Hematopoietic multipotent progenitor cell treated with erythropoietin and hydrocortisone succinate and interleukin-3 and kit ligand, for 4 days (in vitro differentiated cells): ENCODE results near the gene E2F4.

Source experiments
- DNase-seq: peaks from one replicate; pipeline ENCODE4 v3.0.0-alpha.2; 2015

The E2F4 gene

DNA sequence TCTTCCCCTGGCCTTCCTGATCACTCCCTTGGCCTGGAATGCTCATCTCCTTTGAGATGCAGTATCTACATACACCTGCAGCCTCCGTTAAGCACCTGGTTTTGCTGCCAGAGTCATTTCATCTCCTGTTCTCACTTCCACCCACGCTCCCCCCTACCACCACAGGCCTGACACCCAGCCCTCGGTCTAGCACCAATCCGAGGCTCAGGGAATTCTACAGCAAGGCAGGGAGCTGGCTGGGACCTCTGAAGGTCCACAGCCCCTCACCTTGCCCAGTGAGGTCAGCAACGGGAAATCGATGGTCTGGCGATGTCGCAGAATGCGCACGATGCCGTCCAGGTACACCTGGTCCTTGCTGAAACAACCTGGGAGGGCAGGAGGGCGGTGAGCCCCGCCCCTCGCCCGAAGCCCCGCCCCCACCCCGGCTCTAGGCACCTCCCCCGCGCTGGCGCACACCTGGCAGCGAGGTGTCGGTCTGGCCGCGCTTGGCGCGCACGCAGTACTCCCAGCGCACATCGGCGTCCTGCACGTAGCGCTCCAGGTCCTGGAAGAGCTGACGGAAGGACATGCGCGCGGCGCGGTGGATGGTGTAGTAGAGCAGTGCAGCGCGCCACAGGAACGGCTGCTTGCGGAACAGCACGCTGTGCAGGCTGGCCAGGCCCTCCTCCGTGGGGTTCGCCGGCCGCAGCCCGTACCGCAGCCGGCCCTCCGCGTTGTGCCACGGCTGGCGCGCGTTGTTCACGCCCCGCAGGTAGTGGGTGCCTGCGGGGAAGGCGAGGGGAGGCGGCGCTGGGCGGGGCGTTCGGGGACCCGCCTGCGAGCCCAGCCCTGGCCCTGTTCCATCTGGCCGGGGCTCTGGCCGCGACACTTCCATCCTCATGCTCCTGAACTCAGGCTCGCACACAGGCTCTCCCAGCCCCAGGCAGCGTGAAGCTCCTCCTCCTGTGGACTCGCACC is 13.9 kb upstream of the E2F4 start:
- peak; percentile 76 for DNase-seq

DNA sequence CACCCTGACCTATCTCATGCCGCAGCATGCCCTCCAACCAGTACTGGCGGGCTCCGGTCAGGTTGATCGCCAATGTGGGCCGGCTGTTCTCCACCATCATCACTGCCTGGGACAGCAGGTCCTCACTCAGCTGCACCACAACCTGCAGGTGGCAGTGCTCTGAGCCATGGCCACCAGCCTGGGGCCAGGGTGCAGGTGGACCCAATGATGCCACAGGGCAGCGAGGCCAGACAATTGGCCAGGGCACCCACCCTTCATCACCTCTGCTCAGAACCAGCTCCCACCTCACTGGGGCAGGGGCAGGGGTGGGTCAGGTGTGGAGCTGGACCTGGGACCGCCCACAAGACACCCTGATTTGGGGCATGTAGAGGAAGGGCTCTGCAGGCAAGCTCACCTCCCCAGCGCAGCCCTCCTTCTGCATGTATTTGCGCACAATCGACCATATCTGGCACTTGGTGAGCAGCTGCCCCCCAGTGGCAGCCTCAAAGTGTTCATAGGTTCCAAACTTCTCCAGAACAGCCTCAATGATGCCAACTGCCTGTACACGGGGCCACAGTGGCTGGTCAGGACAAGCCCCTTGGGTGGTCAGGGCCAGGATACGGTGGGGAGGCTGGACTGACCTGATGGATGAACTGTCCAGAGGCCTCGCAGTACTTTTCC is 12.4 kb upstream of the E2F4 start:
- DNase-seq: peak; percentile 73

DNA sequence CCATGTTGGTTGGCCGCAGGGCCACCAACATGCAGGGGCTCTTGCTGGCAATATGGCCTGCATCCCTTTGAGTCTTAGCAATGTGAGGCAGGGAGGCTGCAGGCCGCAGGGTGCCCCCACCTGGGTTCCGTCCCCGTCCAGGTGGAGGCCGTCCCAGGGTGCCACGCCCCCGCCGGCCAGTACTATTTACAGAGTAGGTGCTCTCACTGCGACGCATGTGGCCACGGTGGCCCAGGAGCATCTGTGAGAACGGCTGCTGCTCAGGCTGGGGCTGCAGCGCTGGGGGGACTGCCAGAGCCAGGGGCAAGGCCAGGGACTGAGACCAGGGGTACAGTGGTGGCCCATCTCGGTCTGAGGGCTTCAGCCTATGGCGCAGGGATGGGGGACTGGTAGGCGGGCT is 11.8 kb upstream of the E2F4 start:
- DNase-seq: no peak

DNA sequence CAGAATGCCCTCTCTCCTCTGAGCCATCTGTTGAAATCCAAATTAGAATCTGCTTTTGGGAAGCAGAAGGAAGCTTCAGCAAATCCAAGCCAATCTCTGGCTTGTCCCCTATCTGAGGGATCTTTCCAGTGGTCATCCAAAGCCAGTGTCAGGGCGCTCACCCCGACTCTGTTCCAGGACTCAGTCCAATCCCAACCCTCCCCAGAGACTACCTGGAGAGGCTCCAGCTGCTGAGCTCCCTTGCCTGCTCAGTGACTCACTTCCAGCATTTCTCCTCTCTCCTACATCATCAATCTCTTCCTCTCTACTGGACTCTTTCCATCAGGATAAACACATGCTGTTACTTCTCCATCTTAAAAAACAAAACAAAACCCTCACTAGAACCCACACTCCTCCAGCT is 10.6 kb upstream of the E2F4 start:
- no peak for DNase-seq

DNA sequence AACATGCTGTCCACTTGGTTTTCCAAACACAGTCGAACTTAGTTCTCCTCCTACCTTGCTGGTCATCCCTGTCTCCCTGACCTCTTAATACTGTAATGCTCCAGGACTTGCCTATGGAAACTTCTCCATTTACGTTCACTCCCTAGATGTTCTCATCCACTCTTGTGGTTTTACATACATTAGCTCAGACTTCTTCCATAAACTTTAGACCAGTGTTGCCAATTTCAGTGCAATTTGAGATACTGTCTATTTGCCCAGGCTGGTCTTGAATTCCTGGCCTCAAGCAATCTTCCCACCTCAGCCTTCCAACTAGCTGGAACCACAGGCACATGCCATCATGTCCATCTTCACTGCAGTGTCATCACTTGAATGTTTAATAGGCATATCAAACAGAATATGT is 9.7 kb upstream of the E2F4 start:
- DNase-seq: no peak

DNA sequence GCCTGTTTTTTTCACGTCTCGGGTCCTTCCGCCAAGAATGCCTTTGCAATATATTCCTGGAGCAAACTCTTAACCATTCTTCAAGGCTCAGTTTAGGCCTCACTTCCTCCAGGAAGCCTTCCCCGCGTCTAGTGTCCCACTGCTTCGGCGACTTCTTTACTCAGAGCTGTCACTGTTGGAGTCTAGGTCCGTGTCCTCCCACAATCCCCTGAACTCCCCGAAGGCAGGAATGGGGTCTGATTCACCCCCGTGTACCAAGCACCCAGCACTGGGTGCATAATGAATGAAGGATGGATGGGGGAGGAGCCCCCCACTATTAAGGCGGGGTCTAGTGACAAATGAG is 8.7 kb upstream of the E2F4 start:
- DNase-seq: no peak

DNA sequence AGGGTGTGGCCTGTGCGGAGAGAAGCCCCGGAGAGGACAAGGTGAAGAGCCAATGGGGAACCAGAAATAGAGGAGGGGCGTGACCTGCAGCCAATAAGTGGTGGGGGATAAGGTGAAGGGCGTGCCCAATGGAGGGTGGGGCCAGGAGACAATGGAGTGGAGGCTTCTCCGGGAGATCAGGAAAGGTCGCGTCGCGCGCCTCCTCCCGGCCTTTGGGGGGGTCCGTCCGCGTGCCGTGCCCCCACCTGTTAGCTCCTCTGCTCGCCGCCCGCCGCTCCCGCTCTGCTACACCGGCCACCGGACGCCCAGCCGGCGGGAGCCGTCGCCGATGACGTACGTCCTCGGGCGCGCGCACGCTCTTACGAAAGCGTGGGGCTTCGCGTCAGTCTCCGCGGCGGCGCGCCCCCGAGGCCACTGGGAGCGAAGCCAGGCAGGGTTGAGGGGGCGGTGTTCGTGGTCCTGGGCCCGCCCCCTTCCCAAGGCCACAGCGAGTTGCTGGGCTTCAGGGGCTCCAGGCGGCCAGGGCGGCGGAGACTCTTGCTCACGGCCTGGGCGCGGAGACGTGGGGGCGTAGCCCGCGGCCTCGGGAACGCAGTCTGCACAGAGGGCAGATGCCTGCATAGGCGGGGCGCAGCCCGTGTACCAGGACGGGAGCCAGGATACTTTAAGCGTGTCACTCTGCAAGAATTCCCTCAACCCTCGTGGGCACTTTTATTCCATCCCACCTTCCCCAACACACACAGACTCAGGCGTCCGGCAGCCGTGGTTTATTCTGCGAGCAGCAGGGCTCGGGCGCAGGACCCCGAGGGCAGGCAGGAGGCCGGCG is 8.1 kb upstream of the E2F4 start, which contains the start of gene MATCAP1:
MATCAP1 (minus strand) TSS at position 337 of the 826 bp plus-strand sequence. CDS start 3,353 bp downstream, outside the sequence.
- DNase-seq: peak; percentile 99

DNA sequence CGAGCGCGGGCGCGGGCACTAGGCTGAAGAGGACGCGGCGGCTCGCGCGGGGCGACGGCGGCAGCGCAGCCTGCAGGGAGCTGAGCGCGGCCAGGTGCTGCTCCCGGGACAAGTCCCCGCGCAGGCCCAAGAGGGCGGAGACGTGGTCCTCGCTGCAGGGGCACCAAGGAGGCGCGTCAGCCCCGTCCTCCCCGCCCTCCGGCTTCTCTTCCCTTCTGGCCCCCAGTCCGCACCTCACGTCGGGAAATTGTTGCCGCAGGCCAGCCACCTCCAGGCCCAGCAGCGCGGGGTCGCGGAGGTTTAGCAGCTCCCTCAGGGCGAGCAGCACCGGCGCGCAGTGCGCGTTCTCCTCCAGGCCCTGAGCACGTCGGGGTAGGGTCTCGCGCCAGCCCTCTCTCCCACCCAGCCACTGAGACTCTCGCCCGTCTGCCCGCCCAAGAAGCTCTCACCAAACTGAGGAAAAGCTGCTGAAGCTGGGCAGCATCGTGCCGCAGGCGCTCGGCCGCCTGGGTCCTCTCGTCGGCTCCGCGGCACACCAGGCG is 7.4 kb upstream of the E2F4 start:
- no peak for DNase-seq

DNA sequence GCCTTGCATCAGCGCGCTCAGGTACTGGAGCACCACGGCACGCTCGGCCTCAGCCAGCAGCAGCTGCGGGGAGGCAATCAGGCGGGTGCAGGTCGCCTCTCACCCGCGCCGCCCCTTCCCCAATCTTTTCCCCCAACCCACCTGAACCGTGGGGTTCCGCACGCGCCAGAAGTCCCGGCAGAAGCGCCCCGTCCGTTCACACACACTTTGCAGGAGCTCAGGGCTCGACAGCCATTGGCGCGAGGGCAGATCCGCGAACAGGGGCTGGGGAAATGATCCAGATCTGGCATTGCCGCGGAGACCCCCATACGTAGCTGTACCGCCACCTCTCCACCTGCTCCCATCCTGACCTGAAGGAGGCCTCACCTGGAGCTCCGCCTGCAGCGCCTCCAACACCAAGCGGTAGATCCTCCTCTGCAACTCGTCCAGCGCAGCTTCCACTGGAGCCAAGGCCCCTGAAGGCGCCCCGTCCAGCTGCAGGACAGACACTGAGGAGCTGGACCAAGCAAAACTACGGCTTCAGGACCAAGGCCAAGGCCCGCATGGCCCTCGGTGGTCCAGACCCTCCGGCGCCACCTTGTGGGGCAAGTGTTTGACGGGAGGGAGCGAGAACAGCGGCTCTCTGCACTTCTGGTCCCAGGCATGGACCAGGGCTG is 6.8 kb upstream of the E2F4 start:
- DNase-seq: peak; percentile 95

DNA sequence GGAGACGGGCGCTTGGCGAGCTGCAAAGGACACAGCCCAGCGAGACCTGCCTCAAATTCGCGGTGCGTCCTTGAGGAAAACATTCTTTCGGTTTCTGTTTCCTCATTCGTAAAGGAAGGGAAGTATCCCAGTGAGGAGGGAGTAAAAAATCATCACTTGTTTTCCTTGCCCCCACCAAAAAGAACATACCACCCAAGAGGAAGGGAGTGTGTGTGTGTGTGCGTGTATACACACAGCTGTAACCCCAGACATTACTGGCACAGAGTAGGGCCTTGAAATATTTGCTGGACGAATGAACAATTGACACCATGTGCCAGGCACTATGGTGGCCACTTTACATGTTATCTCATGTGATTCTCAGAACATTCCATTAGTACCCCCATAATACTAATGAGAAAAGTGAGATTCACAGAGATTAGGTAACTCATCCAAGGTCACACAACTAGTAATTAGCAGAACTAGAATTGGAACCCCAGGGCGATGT is 6.3 kb upstream of the E2F4 start:
- no peak for DNase-seq

DNA sequence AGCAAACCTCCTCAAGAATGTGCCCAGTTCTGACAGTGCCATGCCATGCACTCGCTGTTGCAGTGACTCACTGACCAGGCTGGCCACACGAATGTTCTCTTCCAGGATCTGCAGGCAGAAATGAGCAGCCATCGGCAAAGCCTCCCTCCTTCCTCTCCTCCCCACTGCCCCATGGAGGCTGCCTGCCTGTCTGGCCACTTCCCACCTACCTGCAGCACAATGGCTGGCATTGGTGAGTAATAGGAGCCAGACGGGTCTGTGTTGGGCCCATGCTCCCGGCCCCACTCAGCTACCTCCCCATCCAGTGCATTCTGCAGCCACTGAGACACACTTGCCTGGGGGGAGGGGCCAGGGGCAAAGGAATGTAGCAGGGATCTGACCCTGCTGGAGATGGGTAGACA is 5.4 kb upstream of the E2F4 start:
- no peak for DNase-seq

DNA sequence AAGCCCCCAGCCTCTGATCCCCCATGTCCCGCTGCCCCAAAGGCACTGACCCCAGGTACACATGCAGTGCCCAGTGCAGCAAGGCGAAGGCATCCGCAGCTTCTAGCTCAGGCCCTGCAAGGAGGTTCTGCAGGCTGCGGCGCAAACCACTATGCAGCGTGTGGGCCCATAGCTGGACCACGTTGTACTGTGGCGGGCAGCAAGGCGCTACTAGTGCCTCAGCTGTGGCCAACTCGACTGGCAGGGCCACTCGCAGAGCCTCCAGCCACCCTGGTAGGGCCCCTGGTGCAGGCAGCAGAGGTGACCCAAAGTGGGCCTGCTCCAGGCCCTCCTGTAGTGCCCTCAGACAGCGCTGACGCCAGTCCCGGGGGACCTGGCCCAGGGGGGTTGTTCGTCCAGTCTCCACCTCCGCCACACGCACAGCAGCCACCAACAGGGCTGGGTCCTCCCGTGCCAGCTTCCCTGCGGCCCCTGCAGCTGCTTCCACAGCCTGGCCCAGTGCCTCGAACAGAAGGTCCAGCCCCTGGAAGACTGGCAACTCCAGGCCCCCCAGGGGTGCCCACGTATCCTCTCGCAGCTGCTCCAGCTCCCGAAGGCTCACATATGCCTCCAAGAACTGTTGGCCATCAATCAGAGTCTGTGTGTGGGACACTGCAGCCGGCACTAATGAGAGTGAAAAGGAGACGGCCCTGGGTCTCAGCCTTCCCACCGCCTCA is 4.6 kb upstream of the E2F4 start:
- DNase-seq: no peak

DNA sequence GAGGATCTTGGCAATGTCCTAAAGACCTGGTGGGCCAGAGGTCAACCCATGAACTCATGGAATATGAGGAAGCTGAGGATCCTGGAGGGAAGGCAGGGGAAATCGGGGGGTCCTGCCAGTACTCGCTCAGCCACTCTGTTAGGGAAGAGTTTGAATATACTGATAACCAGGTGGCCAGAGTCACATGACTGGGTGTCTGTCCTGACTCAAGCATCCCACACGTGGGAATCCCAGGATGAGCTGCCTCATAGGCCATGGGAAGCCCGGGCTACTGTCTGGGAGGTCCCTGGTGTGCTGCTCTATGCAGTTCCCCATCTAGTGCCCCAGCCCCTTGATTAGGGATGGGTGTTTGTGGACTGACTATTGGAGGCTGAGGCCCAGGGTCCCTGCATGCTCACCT is 3.6 kb upstream of the E2F4 start:
- DNase-seq: no peak

DNA sequence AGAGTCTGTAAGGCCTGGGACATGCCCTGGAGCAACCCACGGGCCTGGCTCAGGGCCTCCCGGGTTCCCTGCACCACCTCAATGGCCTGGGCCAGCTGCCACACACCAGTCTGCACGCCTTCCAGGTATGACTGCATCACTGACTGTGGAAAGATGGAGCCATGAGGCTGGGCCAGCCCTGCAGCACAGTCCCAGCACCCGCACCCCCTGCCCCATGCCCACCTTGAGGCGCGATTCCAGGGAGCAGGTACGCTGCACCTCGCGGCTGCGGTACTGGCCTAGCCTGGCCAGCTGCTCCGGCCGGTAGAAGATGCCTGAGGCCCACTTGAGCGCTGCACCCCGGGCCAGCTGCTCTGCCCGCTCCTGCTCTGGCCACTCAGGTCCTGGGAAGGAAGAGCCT is 3.2 kb upstream of the E2F4 start:
- no peak for DNase-seq

DNA sequence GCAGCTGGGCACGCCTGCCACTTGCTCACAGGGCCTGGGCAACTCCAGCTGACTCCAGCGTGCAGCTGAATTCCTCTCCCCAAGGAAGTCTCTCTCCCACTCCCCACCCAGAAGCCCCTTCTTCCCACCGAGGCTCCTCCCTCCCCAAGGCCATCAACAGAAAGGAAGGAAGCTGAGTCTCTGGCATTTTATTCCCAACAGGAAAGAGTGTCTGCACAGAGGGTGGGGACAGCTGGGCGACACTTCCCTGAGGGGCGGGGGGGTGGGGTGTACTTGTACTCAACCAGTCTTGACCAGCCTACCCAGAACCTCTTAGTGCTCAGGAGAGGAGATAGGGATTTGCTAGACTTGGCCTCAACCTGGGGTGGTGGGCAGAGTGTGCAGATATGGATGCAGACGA is 1.9 kb upstream of the E2F4 start, which contains the start of gene EXOC3L1:
EXOC3L1 (minus strand) TSS at position 96 of the 400 bp plus-strand sequence. CDS start 460 bp downstream, outside the sequence.
- no peak for DNase-seq

DNA sequence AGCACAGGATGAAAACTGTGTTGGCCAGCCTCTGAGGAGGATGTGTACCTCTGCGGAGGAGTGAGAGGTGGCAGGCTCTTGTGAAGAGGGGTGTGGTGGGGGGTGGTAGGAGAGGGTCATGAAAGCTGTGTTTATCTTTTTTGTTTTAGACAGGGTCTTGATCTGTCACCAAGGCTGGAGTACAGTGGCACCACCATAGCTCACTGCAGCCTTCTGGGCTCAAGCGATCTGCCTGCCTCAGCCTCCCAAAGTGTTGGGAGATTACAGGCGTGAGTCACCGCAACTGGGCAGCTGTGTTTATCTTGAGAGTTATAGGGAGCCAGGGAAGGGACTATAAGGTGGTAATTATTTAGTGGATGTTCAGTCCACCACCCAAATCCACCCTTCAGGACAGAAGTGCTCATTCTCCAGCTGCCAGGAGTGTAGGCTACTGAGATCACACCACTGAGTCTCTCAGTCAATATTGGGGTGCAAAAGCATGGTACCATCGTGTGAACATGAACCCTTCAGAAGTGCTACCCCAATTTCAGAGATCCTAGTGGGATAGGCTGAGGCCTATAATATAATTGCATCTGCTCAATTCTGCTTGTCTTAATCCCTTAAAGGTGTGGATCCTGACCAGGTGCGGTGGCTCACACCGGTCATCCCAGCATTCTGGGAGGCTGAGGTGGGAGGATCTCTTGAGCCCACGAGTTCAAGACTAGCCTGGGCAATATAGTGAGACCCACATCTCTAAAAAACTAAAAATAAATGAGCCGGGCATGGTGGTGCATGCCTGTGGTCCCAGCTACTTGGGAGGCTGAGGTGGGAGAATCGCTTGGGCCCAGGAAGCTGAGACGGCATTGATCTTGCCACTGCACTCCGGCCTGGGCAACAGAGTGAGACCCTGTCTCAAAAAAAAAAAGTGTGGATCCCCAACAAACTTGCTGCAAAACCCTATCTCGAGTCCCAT is 1.2 kb upstream of the E2F4 start:
- no peak for DNase-seq

DNA sequence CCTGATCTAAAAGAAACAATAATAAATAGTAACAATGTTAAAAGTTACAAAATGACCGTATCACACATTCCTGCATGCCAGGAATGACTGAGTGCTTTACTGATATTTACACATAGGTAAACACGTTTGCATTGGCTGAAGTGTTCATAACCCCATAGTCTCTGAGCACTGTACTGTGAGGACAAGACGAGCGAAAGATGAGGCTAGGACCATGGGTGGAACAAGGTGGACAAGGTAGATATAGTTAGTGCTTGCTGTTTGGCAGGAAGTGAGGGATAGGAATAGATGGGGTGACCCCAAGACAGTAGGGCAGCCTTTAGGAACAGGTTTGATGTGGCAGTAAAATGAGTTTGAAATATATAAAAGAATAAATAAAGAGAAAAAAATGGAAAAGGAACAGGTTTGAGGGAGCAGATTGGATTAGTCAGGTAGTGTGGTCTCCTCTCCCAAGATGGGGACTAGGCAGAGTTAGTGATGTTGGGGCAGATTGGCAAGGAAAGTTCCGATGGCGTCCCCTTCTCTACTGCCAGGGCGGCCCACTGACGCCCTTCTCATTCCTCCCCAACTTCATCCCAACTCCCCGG is 452 bp upstream of the E2F4 start:
- no peak for DNase-seq

DNA sequence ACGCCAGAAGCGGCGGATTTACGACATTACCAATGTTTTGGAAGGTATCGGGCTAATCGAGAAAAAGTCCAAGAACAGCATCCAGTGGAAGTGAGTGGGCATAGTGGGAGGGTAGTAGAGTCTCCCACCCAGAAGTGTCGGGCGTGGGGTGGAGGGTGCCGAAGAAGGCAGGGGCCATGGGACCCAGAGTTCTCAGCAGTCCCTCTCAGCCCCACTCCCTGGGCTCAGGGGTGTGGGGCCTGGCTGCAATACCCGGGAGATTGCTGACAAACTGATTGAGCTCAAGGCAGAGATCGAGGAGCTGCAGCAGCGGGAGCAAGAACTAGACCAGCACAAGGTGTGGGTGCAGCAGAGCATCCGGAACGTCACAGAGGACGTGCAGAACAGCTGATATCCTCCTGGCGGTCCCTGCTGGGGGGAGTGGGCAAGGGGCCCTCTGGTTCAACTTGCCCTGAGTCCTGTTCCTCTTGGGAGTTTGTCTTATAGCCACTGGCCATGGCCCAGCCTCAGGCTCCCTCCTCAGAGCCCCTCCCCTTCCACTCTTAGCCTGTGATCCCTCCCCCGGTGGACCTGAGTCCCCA is 916 bp downstream of the E2F4 start:
- DNase-seq: no peak

DNA sequence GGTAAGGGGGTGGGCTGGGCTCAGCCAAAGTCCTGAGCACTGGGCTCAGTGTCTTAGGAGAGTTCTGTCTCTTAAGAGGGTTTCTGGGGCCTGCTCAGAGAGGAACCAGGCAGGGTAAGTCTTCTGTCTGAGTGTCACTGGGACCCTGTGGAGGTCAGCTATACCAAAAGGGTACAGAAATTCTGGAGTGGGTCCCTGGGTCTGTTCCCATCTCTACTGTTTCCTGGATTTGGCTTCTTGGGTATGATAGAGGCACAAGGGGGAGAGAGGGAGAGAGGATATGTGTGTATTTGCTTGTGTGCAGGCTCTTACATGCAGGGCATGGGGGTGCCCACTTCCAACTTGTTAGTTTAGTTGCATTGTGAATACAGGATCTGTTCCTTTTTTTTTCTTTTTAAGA is 1.6 kb downstream of the E2F4 start:
- no peak for DNase-seq

DNA sequence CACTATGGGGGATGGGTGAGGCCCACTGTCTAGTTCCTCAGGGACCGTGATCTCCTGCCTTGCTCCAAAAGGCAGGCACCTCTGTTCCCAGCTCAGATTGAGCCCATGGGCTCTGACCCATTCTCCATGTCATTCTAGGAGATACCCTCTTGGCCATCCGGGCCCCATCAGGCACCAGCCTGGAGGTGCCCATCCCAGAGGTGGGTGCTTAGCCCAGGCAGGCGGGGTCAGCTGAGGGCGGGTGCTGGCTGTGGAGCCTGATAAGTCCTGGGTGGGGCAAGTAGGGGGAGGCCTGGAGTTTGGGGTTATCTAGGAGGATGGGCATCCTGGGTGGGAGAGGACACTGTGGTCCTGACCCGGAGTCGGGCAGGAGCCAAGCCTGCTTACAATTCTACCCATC is 2.3 kb downstream of the E2F4 start:
- peak; percentile 68 for DNase-seq
